OCI-LY7 (cell line): Measurements from ENCODE around the gene PGM2L1. TPM values are rescaled to one million over a fixed set of nuclear protein-coding genes. Genes with fewer than 3 reads are reported as not detected.

Experiments
- BruUV-seq: library from RNA; stranded (reverse); fragments of 400-500 nt; replicated peaks from 2 replicates; lab custom pipeline; 2021; lab: Mats Ljungman, UMichigan
- CTCF ChIA-PET: fragments of 300-600 bp; sonication (Branson Sonifier 250); formaldehyde crosslinking; loops from one replicate; lab custom pipeline; 2022; ENCODE audit warnings: antibody characterized with exemption; ENCODE audit not compliant: unreplicated experiment; lab: Charles Lee
- POLR2A ChIA-PET: fragments of 300-600 bp; sonication (Branson Sonifier 250); formaldehyde crosslinking; loops from one replicate; lab custom pipeline; 2022; ENCODE audit warnings: antibody characterized with exemption; lab: Charles Lee
- DNase-seq: peaks from one replicate; pipeline ENCODE4 v3.0.0-alpha.2; 2015; ENCODE audit warnings: low spot score
- H2AFZ ChIP-seq: fragments of 200-600 bp; sonication (generic), shearing (Covaris generic); 2 replicates; pipeline ENCODE4 v1.6.1; 2014; ENCODE audit warnings: mild to moderate bottlenecking, antibody characterized with exemption, low read length, moderate library complexity
- H3K27ac ChIP-seq: fragments of 200-600 bp; sonication (generic); 2 replicates; pipeline ENCODE4 v1.5.1; 2014; ENCODE audit warnings: mixed run types, low read depth, mild to moderate bottlenecking, moderate library complexity, low read length, inconsistent platforms; ENCODE audit not compliant: poor library complexity, severe bottlenecking
- H3K36me3 ChIP-seq: fragments of 200-600 bp; sonication (generic); 2 replicates; pipeline ENCODE4 v1.6.1; 2014; ENCODE audit warnings: mild to moderate bottlenecking, antibody characterized with exemption, low read length, moderate library complexity, mixed read lengths; ENCODE audit not compliant: insufficient read depth
- H3K4me1 ChIP-seq: fragments of 200-600 bp; sonication (generic); 2 replicates; pipeline ENCODE4 v1.5.1; 2014; ENCODE audit warnings: mild to moderate bottlenecking, low read length; ENCODE audit not compliant: insufficient read depth, poor library complexity, severe bottlenecking
- H3K4me2 ChIP-seq: fragments of 200-600 bp; sonication (generic); 2 replicates; pipeline ENCODE4 v1.6.1; 2014; ENCODE audit warnings: mild to moderate bottlenecking, low read length
- H3K4me3 ChIP-seq: fragments of 200-600 bp; sonication (generic); 2 replicates; pipeline ENCODE4 v1.5.1; 2014; ENCODE audit warnings: mild to moderate bottlenecking, low read depth, low read length; ENCODE audit not compliant: poor library complexity, severe bottlenecking
- H3K79me2 ChIP-seq: fragments of 200-600 bp; sonication (generic); 2 replicates; pipeline ENCODE4 v1.6.1; 2016; ENCODE audit warnings: low read depth, mild to moderate bottlenecking, low read length, moderate library complexity, mixed read lengths; ENCODE audit not compliant: insufficient read depth
- H3K9me2 ChIP-seq: fragments of 200-600 bp; sonication (generic); 2 replicates; pipeline ENCODE4 v1.6.1; 2016; ENCODE audit warnings: mild to moderate bottlenecking, low read length, mixed read lengths; ENCODE audit not compliant: insufficient read depth
- H3K9me3 ChIP-seq: fragments of 200-600 bp; sonication (generic); 2 replicates; pipeline ENCODE4 v1.6.1; 2014; ENCODE audit warnings: mild to moderate bottlenecking, mixed run types, low read length, mixed read lengths
- H4K20me1 ChIP-seq: fragments of 200-600 bp; sonication (generic); 2 replicates; pipeline ENCODE4 v1.6.1; 2014; ENCODE audit warnings: mild to moderate bottlenecking, antibody characterized with exemption, low read length, moderate library complexity, mixed read lengths; ENCODE audit not compliant: insufficient read depth
- EZH2phosphoT487 ChIP-seq: fragments of 200-600 bp; sonication (generic); IDR thresholded peaks from 2 replicates; pipeline ENCODE4 v1.6.1; 2018; ENCODE audit warnings: low read depth, borderline replicate concordance, mild to moderate bottlenecking, mixed run types, antibody characterized with exemption, low read length, moderate library complexity, mixed read lengths
- intact Hi-C: fragments of 100-400 bp; cut with micrococcal nuclease; formaldehyde crosslinking; loops from one replicate; pipeline ENCODE4 v1.10.0; 2022; ENCODE audit not compliant: unreplicated experiment
- total RNA-seq, 2 experiments: library from RNA; depleted of rRNA in 1 of 2; stranded (reverse); fragments of >200 nt in 1 of 2; shearing (Covaris generic) in 1 of 2; gene quantifications; 2 replicates each; pipeline ENCODE4 v1.2.3, GENCODE V29; 2014 to 2022
- TF ChIP-seq, protein P1 (sequence below): fragments of 200-600 bp; sonication (generic); conservative IDR thresholded peaks from 2 replicates; pipeline ENCODE4 v1.5.1; 2014; ENCODE audit warnings: mild to moderate bottlenecking, antibody characterized with exemption, low read length, moderate library complexity, mixed read lengths

The PGM2L1 gene
- total RNA-seq, 2 experiments from 2014 or later: 0.78 to 0.79 TPM

DNA sequence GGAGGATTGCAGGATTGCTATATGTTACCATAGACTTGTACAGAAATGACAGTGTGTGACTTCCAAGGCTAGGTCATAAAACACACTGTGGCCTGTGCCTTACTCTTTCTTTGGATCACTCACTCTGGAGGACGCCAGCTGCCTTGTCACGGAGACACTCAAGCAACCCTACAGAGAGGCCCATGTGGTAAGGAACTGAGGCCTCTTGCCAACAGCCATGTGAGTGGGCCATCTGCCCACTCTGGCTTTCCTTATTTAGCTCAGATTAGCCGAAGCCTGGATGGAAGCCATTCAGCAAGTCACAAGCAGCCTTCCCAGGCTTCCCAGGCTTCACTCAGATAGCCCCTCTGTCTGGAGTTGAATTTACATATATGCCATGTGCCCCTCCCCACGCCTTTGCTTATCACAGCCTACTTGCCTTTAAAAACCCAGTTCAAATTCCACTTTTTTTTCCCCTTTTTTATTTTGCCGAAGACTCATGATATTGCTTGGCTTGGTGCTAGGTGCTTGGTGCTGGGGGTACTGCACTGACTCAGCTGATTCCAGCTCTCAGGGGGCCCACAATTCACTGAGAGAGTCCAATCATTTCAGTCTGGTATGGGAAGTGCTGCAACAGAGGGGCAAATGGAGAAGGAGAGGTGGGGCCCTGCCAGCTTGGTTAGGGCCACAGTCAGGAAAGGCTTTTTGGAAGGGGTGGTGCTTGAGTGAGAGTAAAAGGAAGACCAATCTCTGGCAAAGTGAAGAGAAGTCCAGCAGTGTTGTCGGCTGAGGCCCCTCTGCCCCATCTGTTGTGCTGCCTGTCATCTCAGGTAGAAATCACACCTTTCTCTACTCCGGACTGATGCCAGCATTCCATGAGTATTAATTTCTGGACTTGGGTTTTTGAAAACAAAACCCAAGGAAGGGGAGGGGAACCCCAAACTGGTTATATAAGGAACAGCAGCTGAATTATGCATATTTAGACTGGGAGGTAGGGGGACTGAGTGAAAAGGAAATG is 72.3 kb downstream of the PGM2L1 start:
- Histone ChIP-seq H3K36me3 (no peaks in the 10 kb centered on the region), H3K79me2 (no peaks in the 10 kb centered on the region), H3K4me2 (no peak overlapping the region), H2AFZ (no peak overlapping the region), H3K4me1 (no peaks in the 10 kb centered on the region), H3K9me2 (no peaks in the 10 kb centered on the region), H3K4me3 (no peak overlapping the region), H3K27ac (no peak overlapping the region), H4K20me1 (no peaks in the 10 kb centered on the region), H3K9me3 (no peaks in the 10 kb centered on the region)
- intact Hi-C loops: no loop called here
- TF ChIP-seq, protein P1, sequence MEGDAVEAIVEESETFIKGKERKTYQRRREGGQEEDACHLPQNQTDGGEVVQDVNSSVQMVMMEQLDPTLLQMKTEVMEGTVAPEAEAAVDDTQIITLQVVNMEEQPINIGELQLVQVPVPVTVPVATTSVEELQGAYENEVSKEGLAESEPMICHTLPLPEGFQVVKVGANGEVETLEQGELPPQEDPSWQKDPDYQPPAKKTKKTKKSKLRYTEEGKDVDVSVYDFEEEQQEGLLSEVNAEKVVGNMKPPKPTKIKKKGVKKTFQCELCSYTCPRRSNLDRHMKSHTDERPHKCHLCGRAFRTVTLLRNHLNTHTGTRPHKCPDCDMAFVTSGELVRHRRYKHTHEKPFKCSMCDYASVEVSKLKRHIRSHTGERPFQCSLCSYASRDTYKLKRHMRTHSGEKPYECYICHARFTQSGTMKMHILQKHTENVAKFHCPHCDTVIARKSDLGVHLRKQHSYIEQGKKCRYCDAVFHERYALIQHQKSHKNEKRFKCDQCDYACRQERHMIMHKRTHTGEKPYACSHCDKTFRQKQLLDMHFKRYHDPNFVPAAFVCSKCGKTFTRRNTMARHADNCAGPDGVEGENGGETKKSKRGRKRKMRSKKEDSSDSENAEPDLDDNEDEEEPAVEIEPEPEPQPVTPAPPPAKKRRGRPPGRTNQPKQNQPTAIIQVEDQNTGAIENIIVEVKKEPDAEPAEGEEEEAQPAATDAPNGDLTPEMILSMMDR: no peak
- TF ChIP-seq EZH2phosphoT487: no peak
- BruUV-seq: no TSS peak
- POLR2A ChIA-PET: no interaction called here
- DNase-seq: no peak
- CTCF ChIA-PET: interaction anchor here (0.6 kb wide), 1 partner anchor 86 kb away, joined by 3 read pairs; no protein-coding TSS in a partner anchor

DNA sequence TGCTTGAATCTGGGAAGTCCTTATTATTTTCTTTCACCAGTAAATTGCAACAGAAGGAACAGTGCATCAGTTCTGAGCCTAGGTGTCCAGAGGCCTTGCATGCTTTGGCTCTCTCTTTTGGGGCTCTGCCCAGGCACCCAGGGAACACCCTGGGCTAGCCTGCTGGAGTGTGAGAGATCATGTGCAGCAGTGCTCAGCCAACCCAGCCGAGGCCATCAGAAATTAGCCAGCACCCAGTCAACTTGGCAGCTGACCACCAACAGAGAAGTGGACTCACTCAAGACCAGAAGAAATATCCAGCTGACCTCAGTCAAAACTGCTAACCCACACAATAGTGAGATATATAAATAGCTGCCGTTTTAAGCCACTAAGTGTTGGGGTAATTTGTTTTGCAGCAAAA is 75.6 kb downstream of the PGM2L1 start:
- TF ChIP-seq, protein P1: no peak
- no peak for TF ChIP-seq EZH2phosphoT487
- POLR2A ChIA-PET: no interaction called here
- CTCF ChIA-PET: no interaction called here
- Histone ChIP-seq H3K36me3 (no peaks in the 10 kb centered on the region), H3K4me1 (no peaks in the 10 kb centered on the region), H3K27ac (no peak overlapping the region), H3K9me2 (no peaks in the 10 kb centered on the region), H3K4me2 (no peak overlapping the region), H3K79me2 (no peaks in the 10 kb centered on the region), H3K4me3 (no peak overlapping the region), H3K9me3 (no peaks in the 10 kb centered on the region), H2AFZ (no peak overlapping the region), H4K20me1 (no peaks in the 10 kb centered on the region)
- intact Hi-C loops: loop anchor here (5.0 kb wide), 1 partner anchor 360 kb away; no protein-coding TSS in a partner anchor
- no peak for DNase-seq
- BruUV-seq: no TSS peak
